Activated naive CD8-positive, alpha-beta T cell treated with anti-CD3 and anti-CD28 coated beads, Interleukin-2, amount 10 ng/mL, durations not matched to agents 7 days and 5 days (primary cell): ENCODE results near the gene CDT1. TPM values are rescaled to one million over a fixed set of nuclear protein-coding genes. Genes with fewer than 3 reads are reported as not detected.

ENCODE experiments used
- ATAC-seq: fragments of 150-1000 bp; cut with Tn5 transposase; one replicate; pipeline ENCODE4 v1.10.0; 2021; ENCODE audit warnings: low read depth, moderate library complexity
- POLR2A ChIA-PET: fragments of 350-600 bp; sonication (Branson Sonifier 250); formaldehyde crosslinking; loops from one replicate; lab custom pipeline; 2021; ENCODE audit warnings: antibody characterized with exemption; lab: Charles Lee
- DNase-seq: peaks from one replicate; pipeline ENCODE4 v3.0.0; 2021
- H3K27ac Mint-ChIP-seq: one replicate; pipeline ENCODE4 v1.8.0; 2022; ENCODE audit warnings: mild to moderate bottlenecking, mixed read lengths
- H3K27me3 Mint-ChIP-seq: one replicate; pipeline ENCODE4 v1.8.0; 2022; ENCODE audit warnings: mild to moderate bottlenecking, moderate library complexity, mixed read lengths
- H3K36me3 Mint-ChIP-seq: one replicate; pipeline ENCODE4 v1.8.0; 2021; ENCODE audit warnings: mild to moderate bottlenecking, mixed read lengths
- H3K4me1 Mint-ChIP-seq: one replicate; pipeline ENCODE4 v1.8.0; 2021; ENCODE audit warnings: mixed read lengths
- H3K4me3 Mint-ChIP-seq: one replicate; pipeline ENCODE4 v1.8.0; 2022; ENCODE audit warnings: mild to moderate bottlenecking, moderate library complexity, mixed read lengths
- H3K9me3 Mint-ChIP-seq: one replicate; pipeline ENCODE4 v1.8.0; 2021; ENCODE audit warnings: mixed read lengths
- total RNA-seq, 2 experiments: library from RNA; stranded (reverse); gene quantifications; one replicate each; pipeline ENCODE4 v1.2.3, GENCODE V29; 2021

CDT1 gene
- total RNA-seq, 2 experiments from 2014 or later = 135 to 140 TPM

DNA sequence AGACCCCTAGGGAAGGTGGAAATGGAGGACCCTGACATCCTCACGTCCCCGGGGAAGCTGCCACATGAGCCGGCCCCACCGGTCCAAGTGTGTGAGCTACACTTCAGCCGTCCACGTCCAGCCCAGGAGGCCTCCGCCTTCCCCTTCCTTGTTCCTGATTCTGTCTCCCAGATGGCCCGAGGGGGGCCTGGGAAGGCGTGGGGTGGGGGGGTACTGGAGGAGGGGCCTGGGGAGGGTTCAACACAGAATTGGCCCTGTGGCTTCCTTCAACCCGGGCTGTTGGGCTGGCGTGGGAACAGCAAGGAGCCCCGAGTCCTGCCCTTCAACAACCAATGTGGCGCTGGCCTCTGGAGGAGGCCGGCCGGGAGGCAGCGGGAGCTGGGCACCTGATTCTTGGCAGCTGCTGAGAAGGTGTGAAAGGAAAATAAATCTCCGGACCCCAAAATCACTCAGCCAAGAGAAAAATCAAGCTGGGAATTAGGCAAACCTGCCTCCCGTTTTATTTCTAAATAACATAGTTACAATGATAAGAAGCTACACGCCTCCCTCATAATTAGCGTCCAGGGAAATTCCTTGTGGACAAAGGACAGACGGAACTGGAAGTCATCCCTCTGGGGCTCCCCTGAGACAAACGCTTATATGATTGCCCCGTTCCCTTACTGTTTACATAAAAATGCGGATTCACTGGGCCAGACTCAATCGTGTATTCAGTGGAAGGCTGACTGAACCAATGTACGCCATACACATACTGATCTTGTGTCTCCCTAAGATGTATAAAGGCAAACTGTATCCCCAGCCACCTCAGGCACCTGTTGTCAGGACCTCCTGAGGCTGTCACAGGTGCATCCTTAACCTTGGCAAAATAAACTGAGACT is 9.9 kb downstream of the CDT1 start:
- Mint-ChIP-seq H3K4me1 (peaks cover 10% of the 10 kb centered on the region), H3K27me3 (no peaks in the 10 kb centered on the region)
- POLR2A ChIA-PET = interaction anchor here (1.5 to 4.9 kb wide), 6 partner anchors 10 to 388 kb away, joined by 4 to 40 read pairs (median 14); partner anchors contain the start of genes CDT1, GALNS and TRAPPC2L

DNA sequence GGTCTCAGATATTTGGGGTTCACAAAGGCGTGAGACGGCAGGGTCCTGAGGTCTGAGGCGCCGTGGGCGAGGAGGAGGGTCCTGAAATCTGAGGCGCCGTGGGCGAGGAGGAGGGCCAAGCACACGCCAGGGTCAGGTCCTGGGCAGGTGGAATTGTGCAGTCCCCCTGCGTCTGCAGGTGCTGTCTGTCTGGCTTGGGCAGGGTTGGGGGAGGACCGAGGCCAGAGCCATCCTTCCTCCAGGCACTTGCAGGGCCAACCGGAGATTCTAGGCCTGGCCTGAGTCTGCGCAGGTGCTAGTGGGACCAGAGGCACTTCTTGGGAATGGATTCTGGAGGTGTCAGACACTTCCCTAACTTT is 10.5 kb downstream of the CDT1 start:
- ATAC-seq = no peak
- no peak for DNase-seq
- Mint-ChIP-seq H3K27ac (no peak overlapping the region), H3K4me3 (peak overlapping the region; percentile 20), H3K27me3 (no peaks in the 10 kb centered on the region), H3K36me3 (peaks cover 2% of the 10 kb centered on the region), H3K4me1 (peaks cover 10% of the 10 kb centered on the region), H3K9me3 (no peaks in the 10 kb centered on the region)
- POLR2A ChIA-PET = interaction anchor here (2.9 kb wide), 1 partner anchor 43 kb away, joined by 12 read pairs; the partner anchor contains the start of genes GALNS and TRAPPC2L

More for the DNA sequence above, 9.9 kb downstream of the CDT1 start:
- no peaks in the 10 kb centered on the region for H3K9me3 Mint-ChIP-seq
- H3K27ac Mint-ChIP-seq = no peak overlapping the region
- H3K36me3 Mint-ChIP-seq = peaks cover 5% of the 10 kb centered on the region
- ATAC-seq = no peak
- DNase-seq = no peak
- peak overlapping the region; percentile 20 for H3K4me3 Mint-ChIP-seq

- H3K9me3 Mint-ChIP-seq = no peaks in the 10 kb centered on the region
- ATAC-seq = no peak
Measured at GRCh38 chr16:88815227-88815626, 11.6 kb downstream of the CDT1 start.

GRCh38 chr16:88815901-88816589 is 12.5 kb downstream of the CDT1 start:
- no peaks in the 10 kb centered on the region for H3K27me3 Mint-ChIP-seq
- ATAC-seq (no peak), DNase-seq (peak; percentile 76)
- POLR2A ChIA-PET = no interaction called here
- H3K4me3 Mint-ChIP-seq = no peak overlapping the region
- H3K27ac Mint-ChIP-seq = no peak overlapping the region
- no peaks in the 10 kb centered on the region for H3K36me3 Mint-ChIP-seq
- H3K4me1 Mint-ChIP-seq = peaks cover 3% of the 10 kb centered on the region
- H3K9me3 Mint-ChIP-seq = no peaks in the 10 kb centered on the region

More at GRCh38 chr16:88815227-88815626, 11.6 kb downstream of the CDT1 start:
- no peaks in the 10 kb centered on the region for H3K27me3 Mint-ChIP-seq
- H3K27ac Mint-ChIP-seq = no peak overlapping the region
- H3K36me3 Mint-ChIP-seq = no peaks in the 10 kb centered on the region
- no peak for DNase-seq
- POLR2A ChIA-PET = no interaction called here
- H3K4me1 Mint-ChIP-seq = peaks cover 5% of the 10 kb centered on the region
- H3K4me3 Mint-ChIP-seq = no peak overlapping the region

DNA sequence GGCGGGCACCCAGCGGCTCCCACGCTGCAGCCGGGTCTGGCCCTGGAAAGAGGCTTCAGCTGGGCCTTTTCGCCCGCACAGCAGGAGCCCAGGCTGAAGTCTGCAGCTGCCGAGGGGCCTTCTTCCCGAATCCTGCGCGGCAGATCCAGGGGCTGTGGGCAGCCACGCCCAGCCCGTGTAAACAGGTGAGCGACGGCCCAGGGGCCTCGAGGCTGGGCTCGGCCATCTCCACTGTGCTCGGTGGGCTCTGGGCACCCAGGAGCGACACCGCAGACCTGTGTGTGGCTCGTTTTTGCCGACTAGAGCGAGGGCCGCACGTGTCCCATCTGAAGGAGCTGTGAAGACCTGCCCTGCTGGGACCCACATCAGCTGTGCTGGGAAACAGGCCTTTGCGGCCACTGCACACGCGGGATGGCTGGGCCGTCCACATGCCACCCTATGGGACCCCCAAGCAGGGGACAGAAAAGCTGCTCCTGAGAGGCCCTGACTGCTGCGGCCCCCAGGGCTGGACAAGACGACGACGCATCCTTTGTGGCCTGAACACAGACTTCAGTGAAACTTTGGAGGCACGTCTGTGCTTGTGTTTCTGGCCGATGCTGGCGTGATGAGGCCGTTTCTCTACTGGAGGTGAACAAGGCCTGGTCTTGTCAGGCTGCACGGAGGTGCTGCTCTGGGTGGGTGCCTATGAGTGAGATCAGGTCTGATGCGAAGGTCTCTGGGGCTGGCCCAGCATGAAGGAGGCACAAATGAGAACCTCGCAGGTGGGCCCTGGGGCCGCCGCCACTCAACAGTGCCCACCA is 13.3 kb downstream of the CDT1 start:
- no peak for DNase-seq
- no peak overlapping the region for H3K4me3 Mint-ChIP-seq
- H3K9me3 Mint-ChIP-seq = no peaks in the 10 kb centered on the region
- H3K27me3 Mint-ChIP-seq = no peaks in the 10 kb centered on the region
- peaks cover 2% of the 10 kb centered on the region for H3K4me1 Mint-ChIP-seq
- H3K27ac Mint-ChIP-seq = no peak overlapping the region
- no peaks in the 10 kb centered on the region for H3K36me3 Mint-ChIP-seq
- no peak for ATAC-seq
- POLR2A ChIA-PET = no interaction called here

GRCh38 chr16:88817785-88818574 is 14.4 kb downstream of the CDT1 start:
- ATAC-seq (no peak), DNase-seq (no peak)
- Mint-ChIP-seq H3K4me3 (no peak overlapping the region), H3K9me3 (no peaks in the 10 kb centered on the region), H3K27me3 (no peaks in the 10 kb centered on the region), H3K36me3 (peaks cover under 1% of the 10 kb centered on the region), H3K27ac (no peak overlapping the region), H3K4me1 (no peaks in the 10 kb centered on the region)
- POLR2A ChIA-PET = no interaction called here

GRCh38 chr16:88818575-88818874 is 14.9 kb downstream of the CDT1 start:
- Mint-ChIP-seq H3K27ac (no peak overlapping the region), H3K36me3 (peaks cover 3% of the 10 kb centered on the region), H3K4me3 (no peak overlapping the region), H3K4me1 (no peaks in the 10 kb centered on the region), H3K27me3 (no peaks in the 10 kb centered on the region), H3K9me3 (no peaks in the 10 kb centered on the region)
- POLR2A ChIA-PET = no interaction called here
- DNase-seq (no peak), ATAC-seq (no peak)

DNA sequence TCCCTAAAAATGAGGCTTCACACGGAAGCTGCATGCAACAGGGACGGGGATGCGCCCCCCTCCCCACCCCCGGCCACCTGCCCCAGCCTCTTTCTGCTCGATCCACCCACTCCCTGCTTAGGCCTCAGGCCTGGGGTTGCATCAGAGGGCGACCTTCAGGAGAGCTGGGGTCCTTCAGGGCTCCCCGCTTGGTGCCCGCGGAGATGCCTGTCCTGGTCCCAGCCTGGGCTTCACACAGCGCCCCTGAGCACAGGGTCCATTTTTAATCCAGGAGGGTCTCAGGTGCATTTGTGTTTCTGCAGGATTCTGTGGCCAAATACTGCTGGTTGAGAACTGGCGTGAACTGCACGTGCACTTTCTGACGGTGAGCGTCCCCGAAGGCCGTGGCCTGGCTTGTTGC is 15.5 kb downstream of the CDT1 start:
- Mint-ChIP-seq H3K4me1 (no peaks in the 10 kb centered on the region), H3K27ac (no peak overlapping the region), H3K27me3 (no peaks in the 10 kb centered on the region), H3K9me3 (no peaks in the 10 kb centered on the region), H3K36me3 (peaks cover 3% of the 10 kb centered on the region), H3K4me3 (no peak overlapping the region)
- no peak for DNase-seq
- POLR2A ChIA-PET = no interaction called here
- no peak for ATAC-seq

DNA sequence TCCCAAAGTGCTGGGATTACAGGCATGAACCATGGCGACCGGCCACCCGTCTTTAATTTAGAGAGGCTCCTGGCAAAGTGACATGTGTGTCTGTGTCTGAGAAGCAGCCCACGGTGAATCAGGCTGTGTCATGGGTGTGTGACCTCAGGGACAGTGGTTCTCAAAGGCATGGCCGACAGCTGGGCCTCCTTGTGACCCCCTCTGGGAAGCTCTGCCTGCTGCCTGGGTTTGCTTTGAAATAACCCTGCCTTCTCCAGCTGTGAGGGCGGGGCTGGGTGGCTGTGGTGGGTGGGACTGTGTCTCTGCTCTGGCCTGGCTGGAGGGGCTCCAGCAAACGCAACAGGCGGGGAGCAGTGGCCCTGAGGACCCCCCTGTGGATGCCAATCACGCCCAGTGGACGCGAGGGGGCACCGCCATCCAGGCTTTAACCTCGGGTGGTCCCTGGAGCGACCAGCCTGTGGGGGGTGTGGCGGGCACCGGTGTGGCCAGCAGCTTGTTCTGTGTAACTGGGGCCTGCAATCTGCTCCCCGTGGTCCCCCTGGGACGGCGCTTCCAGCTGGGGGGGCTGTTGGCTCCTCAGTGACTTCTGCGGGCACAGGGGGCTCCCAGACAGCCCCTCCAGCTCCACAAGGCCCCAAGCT is 16.9 kb downstream of the CDT1 start:
- Mint-ChIP-seq H3K4me3 (no peak overlapping the region), H3K36me3 (peaks cover 3% of the 10 kb centered on the region), H3K27ac (no peak overlapping the region), H3K4me1 (no peaks in the 10 kb centered on the region), H3K27me3 (no peaks in the 10 kb centered on the region), H3K9me3 (no peaks in the 10 kb centered on the region)
- POLR2A ChIA-PET = interaction anchor here (1.7 kb wide), 1 partner anchor 37 kb away, joined by 4 read pairs; the partner anchor contains the start of gene TRAPPC2L
- ATAC-seq (no peak), DNase-seq (no peak)

- ATAC-seq (no peak), DNase-seq (no peak)
- POLR2A ChIA-PET = interaction anchor here (1.7 kb wide), 1 partner anchor 36 kb away, joined by 4 read pairs; the partner anchor contains the start of gene TRAPPC2L
- H3K9me3 Mint-ChIP-seq = no peaks in the 10 kb centered on the region
- no peak overlapping the region for H3K27ac Mint-ChIP-seq
- no peak overlapping the region for H3K4me3 Mint-ChIP-seq
- peaks cover 3% of the 10 kb centered on the region for H3K36me3 Mint-ChIP-seq
- H3K4me1 Mint-ChIP-seq = peaks cover 1% of the 10 kb centered on the region
- no peaks in the 10 kb centered on the region for H3K27me3 Mint-ChIP-seq
Measured at GRCh38 chr16:88821168-88821850, 17.7 kb downstream of the CDT1 start.

DNA sequence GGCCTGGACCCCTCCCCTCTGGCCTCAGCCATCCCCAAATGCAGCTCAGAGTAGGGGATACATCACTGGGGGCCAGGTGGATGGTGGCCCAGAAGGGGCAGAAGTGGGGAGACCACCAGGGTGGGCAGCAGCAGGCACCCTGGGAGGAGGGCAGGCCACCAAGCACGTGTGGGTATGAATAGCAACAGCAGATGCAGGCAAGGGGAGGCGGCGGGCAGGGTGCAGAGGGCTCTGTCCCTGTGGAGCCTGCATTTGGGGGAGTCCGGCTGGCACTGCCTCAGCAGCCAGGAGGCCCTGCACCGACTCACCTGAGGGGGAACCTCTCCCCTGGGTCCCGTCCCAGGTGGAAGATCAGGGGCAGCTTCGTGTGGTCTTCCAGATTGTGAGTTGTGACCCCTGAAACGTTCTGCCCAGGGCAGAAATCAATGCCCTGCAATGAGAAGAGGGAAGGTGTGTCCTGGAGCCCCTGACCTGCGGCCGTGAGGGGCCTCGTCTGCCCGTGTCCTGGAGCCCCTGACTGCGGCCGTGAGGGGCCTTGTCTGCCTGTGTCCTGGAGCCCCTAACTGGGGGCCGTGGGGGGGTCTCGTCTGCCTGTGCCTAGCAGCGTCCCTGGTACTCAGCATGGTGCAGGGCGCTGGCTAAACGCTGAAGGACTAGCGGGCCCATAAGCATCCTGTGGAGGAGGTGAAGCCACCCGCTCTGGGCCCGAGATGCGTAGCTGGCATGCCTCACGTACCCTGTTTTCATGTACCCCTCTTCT is 18.9 kb downstream of the CDT1 start:
- Mint-ChIP-seq H3K4me3 (no peak overlapping the region), H3K9me3 (no peaks in the 10 kb centered on the region), H3K27me3 (no peaks in the 10 kb centered on the region), H3K4me1 (peaks cover 1% of the 10 kb centered on the region), H3K36me3 (peaks cover 3% of the 10 kb centered on the region), H3K27ac (no peak overlapping the region)
- ATAC-seq (no peak), DNase-seq (no peak)
- POLR2A ChIA-PET = interaction anchor here (0.5 kb wide), 1 partner anchor 11 kb away, joined by 3 read pairs; no protein-coding TSS in a partner anchor
